ENCODE data around the gene ABCB11.

DNA sequence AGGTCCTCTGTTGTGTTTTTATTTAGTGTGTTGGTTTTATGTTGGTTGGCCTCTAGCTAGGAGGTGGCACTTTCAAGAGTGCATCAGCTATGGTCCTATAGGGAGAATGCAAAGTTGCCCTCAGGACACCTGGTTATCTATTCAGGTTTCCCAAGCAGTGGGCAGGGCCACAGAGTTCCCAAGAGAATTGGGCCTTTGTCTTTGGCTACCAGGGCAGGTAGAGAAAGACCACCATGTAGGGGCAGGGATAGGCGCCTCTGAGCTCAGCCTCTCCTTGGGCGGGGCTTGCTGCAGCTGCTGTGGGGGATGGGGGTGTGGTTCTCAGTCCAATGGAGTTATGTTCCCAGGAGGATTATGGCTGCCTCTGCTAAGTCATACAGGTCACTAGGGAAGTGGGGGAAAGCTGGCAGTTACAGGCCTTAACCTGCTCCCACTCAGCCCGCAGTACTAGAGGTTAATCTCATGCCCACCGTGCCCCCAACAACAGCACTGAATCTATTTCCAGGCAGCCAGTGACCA is 26.0 kb downstream of the ABCB11 start:
- TF ChIP-seq, protein P1, sequence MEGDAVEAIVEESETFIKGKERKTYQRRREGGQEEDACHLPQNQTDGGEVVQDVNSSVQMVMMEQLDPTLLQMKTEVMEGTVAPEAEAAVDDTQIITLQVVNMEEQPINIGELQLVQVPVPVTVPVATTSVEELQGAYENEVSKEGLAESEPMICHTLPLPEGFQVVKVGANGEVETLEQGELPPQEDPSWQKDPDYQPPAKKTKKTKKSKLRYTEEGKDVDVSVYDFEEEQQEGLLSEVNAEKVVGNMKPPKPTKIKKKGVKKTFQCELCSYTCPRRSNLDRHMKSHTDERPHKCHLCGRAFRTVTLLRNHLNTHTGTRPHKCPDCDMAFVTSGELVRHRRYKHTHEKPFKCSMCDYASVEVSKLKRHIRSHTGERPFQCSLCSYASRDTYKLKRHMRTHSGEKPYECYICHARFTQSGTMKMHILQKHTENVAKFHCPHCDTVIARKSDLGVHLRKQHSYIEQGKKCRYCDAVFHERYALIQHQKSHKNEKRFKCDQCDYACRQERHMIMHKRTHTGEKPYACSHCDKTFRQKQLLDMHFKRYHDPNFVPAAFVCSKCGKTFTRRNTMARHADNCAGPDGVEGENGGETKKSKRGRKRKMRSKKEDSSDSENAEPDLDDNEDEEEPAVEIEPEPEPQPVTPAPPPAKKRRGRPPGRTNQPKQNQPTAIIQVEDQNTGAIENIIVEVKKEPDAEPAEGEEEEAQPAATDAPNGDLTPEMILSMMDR (IDR thresholded peaks at IDR 0.05; ENCODE audit: poor library complexity, severe bottlenecking): no peak
- TF ChIP-seq, protein P2, sequence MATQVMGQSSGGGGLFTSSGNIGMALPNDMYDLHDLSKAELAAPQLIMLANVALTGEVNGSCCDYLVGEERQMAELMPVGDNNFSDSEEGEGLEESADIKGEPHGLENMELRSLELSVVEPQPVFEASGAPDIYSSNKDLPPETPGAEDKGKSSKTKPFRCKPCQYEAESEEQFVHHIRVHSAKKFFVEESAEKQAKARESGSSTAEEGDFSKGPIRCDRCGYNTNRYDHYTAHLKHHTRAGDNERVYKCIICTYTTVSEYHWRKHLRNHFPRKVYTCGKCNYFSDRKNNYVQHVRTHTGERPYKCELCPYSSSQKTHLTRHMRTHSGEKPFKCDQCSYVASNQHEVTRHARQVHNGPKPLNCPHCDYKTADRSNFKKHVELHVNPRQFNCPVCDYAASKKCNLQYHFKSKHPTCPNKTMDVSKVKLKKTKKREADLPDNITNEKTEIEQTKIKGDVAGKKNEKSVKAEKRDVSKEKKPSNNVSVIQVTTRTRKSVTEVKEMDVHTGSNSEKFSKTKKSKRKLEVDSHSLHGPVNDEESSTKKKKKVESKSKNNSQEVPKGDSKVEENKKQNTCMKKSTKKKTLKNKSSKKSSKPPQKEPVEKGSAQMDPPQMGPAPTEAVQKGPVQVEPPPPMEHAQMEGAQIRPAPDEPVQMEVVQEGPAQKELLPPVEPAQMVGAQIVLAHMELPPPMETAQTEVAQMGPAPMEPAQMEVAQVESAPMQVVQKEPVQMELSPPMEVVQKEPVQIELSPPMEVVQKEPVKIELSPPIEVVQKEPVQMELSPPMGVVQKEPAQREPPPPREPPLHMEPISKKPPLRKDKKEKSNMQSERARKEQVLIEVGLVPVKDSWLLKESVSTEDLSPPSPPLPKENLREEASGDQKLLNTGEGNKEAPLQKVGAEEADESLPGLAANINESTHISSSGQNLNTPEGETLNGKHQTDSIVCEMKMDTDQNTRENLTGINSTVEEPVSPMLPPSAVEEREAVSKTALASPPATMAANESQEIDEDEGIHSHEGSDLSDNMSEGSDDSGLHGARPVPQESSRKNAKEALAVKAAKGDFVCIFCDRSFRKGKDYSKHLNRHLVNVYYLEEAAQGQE (IDR thresholded peaks at IDR 0.05; ENCODE audit: borderline replicate concordance): no peak
- no peak for TF ChIP-seq EZH2 (IDR thresholded peaks at IDR 0.05; ENCODE audit: borderline replicate concordance, insufficient read depth, low read length, poor library complexity, severe bottlenecking)

Measured in neural cell (in vitro differentiated cells).